VCaP (cell line): Measurements from ENCODE around the gene RAB8B.

Experiments
- H3K27ac ChIP-seq: fragments of 450-650 bp; 2 replicates; pipeline ENCODE4 v1.5.1; 2017
- CTCF ChIP-seq: fragments of 450-650 bp; conservative IDR thresholded peaks from 2 replicates; pipeline ENCODE4 v1.5.1; 2017; ENCODE audit warnings: mild to moderate bottlenecking, moderate library complexity

The RAB8B gene

GRCh38 chr15:63294359-63294758 lies 105.0 kb downstream of the RAB8B start:
- H3K27ac ChIP-seq = no peak overlapping the region
- no peak for TF ChIP-seq CTCF

GRCh38 chr15:63295341-63295740 lies 105.9 kb downstream of the RAB8B start:
- TF ChIP-seq CTCF = no peak
- H3K27ac ChIP-seq = no peak overlapping the region

- no peak for TF ChIP-seq CTCF
- no peak overlapping the region for H3K27ac ChIP-seq
These were observed 106.8 kb downstream of the RAB8B start for GRCh38 chr15:63296195-63296594.

- TF ChIP-seq CTCF = no peak
- H3K27ac ChIP-seq = no peak overlapping the region
These were observed 110.7 kb downstream of the RAB8B start for GRCh38 chr15:63299943-63300575.

GRCh38 chr15:63301088-63301487 lies 111.7 kb downstream of the RAB8B start:
- no peak for TF ChIP-seq CTCF
- no peak overlapping the region for H3K27ac ChIP-seq

GRCh38 chr15:63305260-63305659 lies 115.9 kb downstream of the RAB8B start:
- no peak for TF ChIP-seq CTCF
- H3K27ac ChIP-seq = no peak overlapping the region

- no peak for TF ChIP-seq CTCF
- H3K27ac ChIP-seq = peak overlapping the region; percentile 95
These were observed 117.2 kb downstream of the RAB8B start for GRCh38 chr15:63306492-63307073.
